CD4-positive, alpha-beta T cell (primary cell): ENCODE results near the gene TTLL13. TPM values are rescaled to one million over a fixed set of nuclear protein-coding genes. Genes with fewer than 3 reads are reported as not detected.

Experiments
- ATAC-seq: fragments of 200-7000 bp; cut with Tn5 transposase; one replicate; pipeline ENCODE4 v1.10.0; 2022; ENCODE audit warnings: mild to moderate bottlenecking; ENCODE audit not compliant: poor library complexity
- CTCF ChIA-PET: fragments of 350-600 bp; sonication (Branson Sonifier 250); formaldehyde crosslinking; loops from one replicate; lab custom pipeline; 2021; ENCODE audit warnings: antibody characterized with exemption, inconsistent platforms; lab: Charles Lee
- POLR2A ChIA-PET: fragments of 350-600 bp; sonication (Branson Sonifier 250); formaldehyde crosslinking; loops from one replicate; lab custom pipeline; 2021; ENCODE audit warnings: antibody characterized with exemption, inconsistent platforms; lab: Charles Lee
- DNase-seq, 14 experiments: peaks; one replicate each; pipeline ENCODE4 v3.0.0-alpha.2; 2013 to 2020; ENCODE audit warnings: mixed read lengths in 2 of 14
- H3K27ac ChIP-seq, 2 donors: one replicate each; pipeline versions ENCODE4 v1.5.1 to v1.7.0; 2013; ENCODE audit warnings: low read length in 2 of 2, low read depth in 1 of 2, mild to moderate bottlenecking in 1 of 2
- H3K27me3 ChIP-seq, 2 experiments: 1 replicate in 1 of 2; 2 replicates in 1 of 2; pipeline versions ENCODE4 v1.6.1 to v1.7.0; 2013; ENCODE audit warnings: low read length in 2 of 2, control low read depth in 1 of 2, mild to moderate bottlenecking in 1 of 2, moderate library complexity in 1 of 2; ENCODE audit not compliant: insufficient read depth in 2 of 2, control insufficient read depth in 1 of 2
- H3K36me3 ChIP-seq: one replicate; pipeline ENCODE4 v1.6.1; 2013; ENCODE audit warnings: low read length, control low read depth; ENCODE audit not compliant: insufficient read depth
- H3K4me1 ChIP-seq: one replicate; pipeline ENCODE4 v1.6.1; 2013; ENCODE audit warnings: low read length, control low read depth; ENCODE audit not compliant: insufficient read depth
- H3K4me3 ChIP-seq: one replicate; pipeline ENCODE4 v1.5.1; 2013; ENCODE audit warnings: mild to moderate bottlenecking, low read length, moderate library complexity
- H3K9me3 ChIP-seq, 2 experiments: 1 replicate in 1 of 2; 2 replicates in 1 of 2; pipeline versions ENCODE4 v1.6.1 to v1.7.0; 2013; ENCODE audit warnings: low read length in 2 of 2, mild to moderate bottlenecking in 2 of 2, control low read depth in 1 of 2, moderate library complexity in 1 of 2; ENCODE audit not compliant: control insufficient read depth in 1 of 2, insufficient read depth in 1 of 2
- H3K27ac Mint-ChIP-seq: one replicate; pipeline ENCODE4 v1.8.0; 2020; ENCODE audit warnings: mixed read lengths
- H3K27me3 Mint-ChIP-seq: one replicate; pipeline ENCODE4 v1.8.0; 2021; ENCODE audit warnings: mixed read lengths
- H3K36me3 Mint-ChIP-seq: one replicate; pipeline ENCODE4 v1.8.0; 2021; ENCODE audit warnings: low read depth, mixed read lengths
- H3K4me1 Mint-ChIP-seq: one replicate; pipeline ENCODE4 v1.8.0; 2021; ENCODE audit warnings: low read depth, mixed read lengths
- H3K4me3 Mint-ChIP-seq: one replicate; pipeline ENCODE4 v1.8.0; 2020; ENCODE audit warnings: mild to moderate bottlenecking, mixed read lengths
- H3K9me3 Mint-ChIP-seq: one replicate; pipeline ENCODE4 v1.8.0; 2020; ENCODE audit warnings: mixed read lengths
- intact Hi-C, 2 experiments: fragments of 100-400 bp; cut with DNase I in 1 of 2; cut with micrococcal nuclease in 1 of 2; formaldehyde crosslinking; loops; one replicate each; pipeline versions ENCODE4 v1.15.1 to v1.9.0; 2023 to 2025; cut with DNase I, micrococcal nuclease
- polyA plus RNA-seq, 2 donors: library from polyadenylated mRNA; unstranded; fragments of 120-200 nt; gene quantifications; one replicate each; pipeline ENCODE4 v1.2.1, GENCODE V29; 2013
- total RNA-seq, 174 experiments: library from RNA in 2 of 174; stranded (reverse) in 2 of 174; gene quantifications; one replicate each; pipeline ENCODE4 v1.2.3 and lab custom pipeline; 2021 to 2026
- TF ChIP-seq, protein P1 (sequence below): fragments of 200-600 bp; IDR thresholded peaks from one replicate; pipeline ENCODE4 v1.8.0; 2022; ENCODE audit warnings: antibody characterized with exemption, mild to moderate bottlenecking

TTLL13 gene, protein sequence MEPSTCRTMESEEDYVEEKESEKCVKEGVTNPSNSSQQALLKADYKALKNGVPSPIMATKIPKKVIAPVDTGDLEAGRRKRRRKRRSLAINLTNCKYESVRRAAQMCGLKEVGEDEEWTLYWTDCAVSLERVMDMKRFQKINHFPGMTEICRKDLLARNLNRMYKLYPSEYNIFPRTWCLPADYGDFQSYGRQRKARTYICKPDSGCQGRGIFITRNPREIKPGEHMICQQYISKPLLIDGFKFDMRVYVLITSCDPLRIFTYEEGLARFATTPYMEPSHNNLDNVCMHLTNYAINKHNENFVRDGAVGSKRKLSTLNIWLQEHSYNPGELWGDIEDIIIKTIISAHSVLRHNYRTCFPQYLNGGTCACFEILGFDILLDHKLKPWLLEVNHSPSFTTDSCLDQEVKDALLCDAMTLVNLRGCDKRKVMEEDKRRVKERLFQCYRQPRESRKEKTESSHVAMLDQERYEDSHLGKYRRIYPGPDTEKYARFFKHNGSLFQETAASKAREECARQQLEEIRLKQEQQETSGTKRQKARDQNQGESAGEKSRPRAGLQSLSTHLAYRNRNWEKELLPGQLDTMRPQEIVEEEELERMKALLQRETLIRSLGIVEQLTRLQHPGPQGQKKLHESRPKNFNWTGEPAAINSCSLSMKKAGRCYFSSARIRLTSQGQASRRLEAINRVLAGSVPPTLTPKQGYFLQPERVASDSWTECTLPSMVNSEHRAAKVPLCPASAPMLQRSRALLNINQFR
- 1 to 10 TPM in 1 of 2 experiments, under 1 TPM in 1; 0.63 to 1.8 TPM for total RNA-seq
- 0.25 TPM for polyA plus RNA-seq (2013, experiment 1 of 2)
- 0.45 TPM for polyA plus RNA-seq (2013, experiment 2 of 2)
- 0 to 0.61 (median 0.08) reads per million in 172 experiments for total RNA-seq (lab: John Stamatoyannopoulos, UW)

DNA sequence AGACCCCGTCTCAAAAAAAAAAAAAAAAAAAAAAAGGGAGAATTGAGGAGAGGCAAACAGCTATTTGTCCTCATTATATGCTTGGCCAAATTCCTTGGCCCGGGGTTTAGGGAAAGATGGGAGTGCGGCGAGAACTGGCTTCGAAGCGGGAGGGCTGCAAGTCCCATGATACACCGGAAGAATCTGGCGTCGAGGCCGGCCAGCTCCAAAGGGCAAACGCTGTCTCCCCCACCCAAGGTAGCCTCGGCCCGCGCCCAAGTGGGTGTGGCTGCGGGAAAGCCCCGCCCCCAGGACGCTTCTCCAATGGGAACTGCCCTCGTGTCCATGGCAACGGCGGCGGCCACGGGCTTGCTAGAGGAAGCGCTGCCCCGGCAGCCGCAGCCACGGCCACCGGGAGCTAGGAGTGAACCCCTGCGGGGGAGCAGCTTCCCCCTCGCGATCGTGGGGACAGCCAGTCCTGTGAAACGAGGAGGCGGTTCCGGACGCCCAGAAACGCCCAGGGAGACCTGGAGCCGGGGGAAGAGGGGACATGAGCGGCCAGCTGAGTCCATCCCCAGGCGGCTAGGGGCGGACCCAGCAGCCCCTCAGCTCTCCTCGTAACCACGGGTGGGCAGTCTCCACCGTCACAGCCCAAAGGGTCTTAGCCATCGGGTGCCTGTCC, at the start of gene TTLL13:
TTLL13 (plus strand) TSS at position 354 of the 661 bp plus-strand sequence. CDS start 1,075 bp downstream, outside the sequence.
- Histone ChIP-seq H3K36me3 (no peaks in the 10 kb centered on the region), H3K4me1 (peaks cover 19% of the 10 kb centered on the region), H3K27ac (no peak within 1 kb of the TSS), H3K9me3 (no peaks in the 10 kb centered on the region), H3K27me3 (no peaks in the 10 kb centered on the region), H3K4me3 (peak within 1 kb of the TSS; percentile 61)
- ChIA-PET POLR2A (interaction anchor here (0.7 to 3.0 kb wide), 7 partner anchors 9 to 48 kb away, joined by 3 to 20 read pairs (median 5); partner anchors contain the start of genes CIB1, GDPGP1, NGRN and SEMA4B), CTCF (interaction anchor here (0.5 to 1.4 kb wide), 5 partner anchors 8 to 106 kb away, joined by 3 to 4 read pairs (median 4); no protein-coding TSS in a partner anchor)
- no peaks in the 10 kb centered on the region for H3K9me3 Mint-ChIP-seq
- DNase-seq = peak; percentile 33 to 87 (median 60)
- H3K27ac Mint-ChIP-seq = peak within 1 kb of the TSS; percentile 63
- TF ChIP-seq, protein P1, sequence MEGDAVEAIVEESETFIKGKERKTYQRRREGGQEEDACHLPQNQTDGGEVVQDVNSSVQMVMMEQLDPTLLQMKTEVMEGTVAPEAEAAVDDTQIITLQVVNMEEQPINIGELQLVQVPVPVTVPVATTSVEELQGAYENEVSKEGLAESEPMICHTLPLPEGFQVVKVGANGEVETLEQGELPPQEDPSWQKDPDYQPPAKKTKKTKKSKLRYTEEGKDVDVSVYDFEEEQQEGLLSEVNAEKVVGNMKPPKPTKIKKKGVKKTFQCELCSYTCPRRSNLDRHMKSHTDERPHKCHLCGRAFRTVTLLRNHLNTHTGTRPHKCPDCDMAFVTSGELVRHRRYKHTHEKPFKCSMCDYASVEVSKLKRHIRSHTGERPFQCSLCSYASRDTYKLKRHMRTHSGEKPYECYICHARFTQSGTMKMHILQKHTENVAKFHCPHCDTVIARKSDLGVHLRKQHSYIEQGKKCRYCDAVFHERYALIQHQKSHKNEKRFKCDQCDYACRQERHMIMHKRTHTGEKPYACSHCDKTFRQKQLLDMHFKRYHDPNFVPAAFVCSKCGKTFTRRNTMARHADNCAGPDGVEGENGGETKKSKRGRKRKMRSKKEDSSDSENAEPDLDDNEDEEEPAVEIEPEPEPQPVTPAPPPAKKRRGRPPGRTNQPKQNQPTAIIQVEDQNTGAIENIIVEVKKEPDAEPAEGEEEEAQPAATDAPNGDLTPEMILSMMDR = no peak
- H3K36me3 Mint-ChIP-seq = no peaks in the 10 kb centered on the region
- peak; percentile 70 for ATAC-seq
- H3K27me3 Mint-ChIP-seq = no peaks in the 10 kb centered on the region
- H3K4me1 Mint-ChIP-seq = peaks cover 17% of the 10 kb centered on the region
- intact Hi-C loops = no loop called here
- peak within 1 kb of the TSS; percentile 76 for H3K4me3 Mint-ChIP-seq

DNA sequence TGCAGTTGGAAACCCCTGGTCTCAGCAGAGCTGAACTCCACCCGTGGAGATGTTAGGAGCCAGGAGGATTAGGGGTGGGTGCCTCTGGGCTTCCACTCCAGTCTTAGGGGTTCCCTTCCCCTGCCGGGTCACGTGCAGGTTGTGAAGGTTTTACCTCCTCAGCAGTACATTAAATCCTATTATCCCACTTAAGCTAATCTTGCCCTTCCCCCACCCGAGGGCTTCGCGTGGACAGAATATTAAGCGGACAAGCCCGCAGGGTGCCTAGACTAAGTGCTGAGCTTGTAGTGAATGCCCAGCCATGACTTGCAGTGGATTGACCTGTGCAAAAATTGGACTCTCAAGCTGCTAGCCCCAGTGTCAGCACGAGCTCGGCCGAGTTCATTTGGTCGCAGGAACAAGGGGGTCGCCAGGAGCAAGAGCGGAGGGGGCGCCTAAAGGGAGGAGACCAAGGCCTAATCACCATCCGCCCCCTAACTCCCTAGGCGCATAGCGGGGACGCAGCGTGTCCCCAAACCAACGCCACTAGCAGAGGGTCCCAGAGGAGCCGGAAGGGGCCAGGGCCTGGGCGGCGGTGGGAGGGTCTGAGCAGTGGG, 48.7 kb upstream of the TTLL13 start:
- H3K27ac ChIP-seq = peak overlapping the region; percentile 5 to 36
- intact Hi-C loops = loop anchor here in 1 of 2 experiments (1.0 kb wide), 1 partner anchor 30 kb away; no protein-coding TSS in a partner anchor
- peak overlapping the region; percentile 88 for H3K4me3 Mint-ChIP-seq
- peaks cover 28% of the 10 kb centered on the region for H3K4me1 ChIP-seq
- ChIA-PET CTCF (interaction anchor here (1.3 kb wide), 1 partner anchor 8 kb away, joined by 4 read pairs; no protein-coding TSS in a partner anchor), POLR2A (interaction anchor here (0.6 to 4.4 kb wide), 16 partner anchors 8 to 330 kb away, joined by 3 to 97 read pairs (median 4); partner anchors contain the start of genes CIB1, GDPGP1, IDH2 and IQGAP1)
- no peaks in the 10 kb centered on the region for H3K9me3 Mint-ChIP-seq
- DNase-seq (peak in 1 of 14 experiments; percentile 11), ATAC-seq (no peak)
- no peaks in the 10 kb centered on the region for H3K27me3 Mint-ChIP-seq
- H3K9me3 ChIP-seq = no peaks in the 10 kb centered on the region
- no peaks in the 10 kb centered on the region for H3K27me3 ChIP-seq
- peak overlapping the region; percentile 73 for H3K27ac Mint-ChIP-seq
- TF ChIP-seq, protein P1 = no peak
- no peaks in the 10 kb centered on the region for H3K36me3 Mint-ChIP-seq
- H3K36me3 ChIP-seq = no peaks in the 10 kb centered on the region
- H3K4me3 ChIP-seq = peak overlapping the region; percentile 78
- H3K4me1 Mint-ChIP-seq = peaks cover 28% of the 10 kb centered on the region
